ENCODE data around the gene TAF7L. TPM values are rescaled to one million over a fixed set of nuclear protein-coding genes. Genes with fewer than 3 reads are reported as not detected.

The TAF7L gene
- total RNA-seq, 1 experiment from 2014 or later: 0.24 TPM

DNA sequence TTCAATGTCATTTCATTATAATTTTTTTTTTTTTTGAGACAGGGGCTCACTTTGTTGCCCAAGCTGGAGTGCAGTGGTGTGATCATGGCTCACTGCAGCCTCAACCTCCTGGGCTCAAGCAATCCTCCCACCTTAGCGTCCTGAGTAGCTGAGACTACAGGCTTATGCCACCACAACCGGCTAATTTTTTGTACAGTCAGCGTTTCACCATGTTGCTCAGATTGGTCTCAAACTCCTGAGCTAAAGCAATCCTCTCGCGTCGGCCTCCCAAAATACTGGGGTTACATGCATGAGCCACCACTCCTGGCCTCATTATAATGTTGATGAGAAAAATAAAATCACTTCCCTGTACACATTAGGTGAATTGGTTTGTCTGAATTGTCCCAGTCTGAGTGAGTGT, 16.9 kb downstream of the TAF7L start:
- Histone ChIP-seq H3K4me3 (no peak overlapping the region), H3F3A (ENCODE audit: insufficient read depth, low read depth) (no peaks in the 10 kb centered on the region), H3K27me3 (ENCODE audit: insufficient read depth, low read depth) (no peaks in the 10 kb centered on the region), H3K4me1 (replicated peaks; ENCODE audit: insufficient read depth) (no peaks in the 10 kb centered on the region), H3K9me3 (ENCODE audit: insufficient read depth, low read depth) (no peaks in the 10 kb centered on the region), H3K27ac (no peak overlapping the region), H3K36me3 (ENCODE audit: low read depth) (no peaks in the 10 kb centered on the region), H3K79me2 (ENCODE audit: low read depth) (no peaks in the 10 kb centered on the region), H4K20me1 (ENCODE audit: insufficient read depth) (no peaks in the 10 kb centered on the region), H3K9me2 (ENCODE audit: insufficient read depth) (no peaks in the 10 kb centered on the region), H2AFZ (no peak overlapping the region), H3K4me2 (no peak overlapping the region)
- no peak for TF ChIP-seq EZH2 (IDR thresholded peaks at IDR 0.05; ENCODE audit: low read depth)
- TF ChIP-seq, protein P1, sequence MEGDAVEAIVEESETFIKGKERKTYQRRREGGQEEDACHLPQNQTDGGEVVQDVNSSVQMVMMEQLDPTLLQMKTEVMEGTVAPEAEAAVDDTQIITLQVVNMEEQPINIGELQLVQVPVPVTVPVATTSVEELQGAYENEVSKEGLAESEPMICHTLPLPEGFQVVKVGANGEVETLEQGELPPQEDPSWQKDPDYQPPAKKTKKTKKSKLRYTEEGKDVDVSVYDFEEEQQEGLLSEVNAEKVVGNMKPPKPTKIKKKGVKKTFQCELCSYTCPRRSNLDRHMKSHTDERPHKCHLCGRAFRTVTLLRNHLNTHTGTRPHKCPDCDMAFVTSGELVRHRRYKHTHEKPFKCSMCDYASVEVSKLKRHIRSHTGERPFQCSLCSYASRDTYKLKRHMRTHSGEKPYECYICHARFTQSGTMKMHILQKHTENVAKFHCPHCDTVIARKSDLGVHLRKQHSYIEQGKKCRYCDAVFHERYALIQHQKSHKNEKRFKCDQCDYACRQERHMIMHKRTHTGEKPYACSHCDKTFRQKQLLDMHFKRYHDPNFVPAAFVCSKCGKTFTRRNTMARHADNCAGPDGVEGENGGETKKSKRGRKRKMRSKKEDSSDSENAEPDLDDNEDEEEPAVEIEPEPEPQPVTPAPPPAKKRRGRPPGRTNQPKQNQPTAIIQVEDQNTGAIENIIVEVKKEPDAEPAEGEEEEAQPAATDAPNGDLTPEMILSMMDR (conservative IDR thresholded peaks at IDR 0.05): no peak
- POLR2A ChIA-PET (ENCODE audit: unreplicated experiment): no interaction called here
- no TSS peak for BruUV-seq (replicated peaks)
- intact Hi-C loops (cut with micrococcal nuclease; ENCODE audit: unreplicated experiment): no loop called here
- CTCF ChIA-PET: no interaction called here
- no peak for DNase-seq

DNA sequence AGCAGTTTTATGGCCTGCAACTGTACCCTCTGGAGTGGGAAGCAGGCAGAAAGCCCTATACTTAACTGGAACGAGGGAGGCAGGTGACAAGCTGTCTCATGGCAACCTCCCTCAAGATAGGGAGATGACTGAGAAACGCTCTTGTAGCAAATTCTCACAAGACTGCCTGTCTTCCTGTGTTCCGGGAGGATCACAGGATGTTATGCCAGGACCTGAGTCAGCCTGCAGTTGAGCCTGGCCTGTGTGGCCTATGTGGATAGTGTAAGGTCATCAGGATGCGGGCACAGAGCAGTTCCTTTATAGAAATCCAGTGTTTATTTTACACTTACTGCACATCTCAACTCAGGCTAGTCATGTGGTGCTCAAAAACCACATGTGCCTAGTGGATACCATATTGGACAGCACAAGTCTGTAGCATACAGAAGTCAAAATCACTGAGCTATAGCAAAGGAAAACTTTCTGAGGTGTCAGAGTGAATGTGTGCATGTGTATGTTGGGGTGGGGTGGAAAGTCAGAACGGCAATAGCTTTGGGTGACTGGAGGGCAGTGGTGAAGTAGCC, 25.2 kb downstream of the TAF7L start:
- CTCF ChIA-PET: no interaction called here
- H3K36me3 ChIP-seq (ENCODE audit: low read depth): no peaks in the 10 kb centered on the region

DNA sequence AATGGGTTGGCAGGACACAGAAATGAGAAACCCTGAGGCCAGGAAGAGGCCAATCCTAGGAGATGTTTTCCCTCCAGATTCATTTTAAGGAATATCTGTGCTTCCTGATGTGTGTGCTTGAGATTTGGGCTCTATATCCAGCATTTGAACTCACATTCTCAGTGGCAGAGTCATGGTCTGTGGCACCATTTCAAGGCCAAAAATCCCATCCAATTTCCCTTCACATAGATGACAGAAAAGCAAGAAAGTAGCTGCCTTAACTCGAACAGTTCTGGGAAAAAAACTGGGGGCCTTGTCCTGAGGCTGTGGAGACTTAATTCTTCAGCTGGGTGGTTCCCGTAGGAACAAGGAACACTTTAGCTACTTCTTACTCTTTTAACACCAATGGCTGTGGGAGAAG, 27.4 kb downstream of the TAF7L start:
- Histone ChIP-seq H2AFZ (no peak overlapping the region), H3K4me1 (replicated peaks; ENCODE audit: insufficient read depth) (no peaks in the 10 kb centered on the region), H3K4me2 (no peak overlapping the region), H3K27ac (no peak overlapping the region), H3K79me2 (ENCODE audit: low read depth) (no peaks in the 10 kb centered on the region), H4K20me1 (ENCODE audit: insufficient read depth) (no peaks in the 10 kb centered on the region), H3K36me3 (ENCODE audit: low read depth) (no peaks in the 10 kb centered on the region), H3K27me3 (ENCODE audit: insufficient read depth, low read depth) (no peaks in the 10 kb centered on the region), H3F3A (ENCODE audit: insufficient read depth, low read depth) (no peaks in the 10 kb centered on the region), H3K9me2 (ENCODE audit: insufficient read depth) (no peaks in the 10 kb centered on the region), H3K4me3 (no peak overlapping the region), H3K9me3 (ENCODE audit: insufficient read depth, low read depth) (no peaks in the 10 kb centered on the region)
- CTCF ChIA-PET: no interaction called here
- TF ChIP-seq, protein P1 (conservative IDR thresholded peaks at IDR 0.05): no peak
- no peak for TF ChIP-seq EZH2 (IDR thresholded peaks at IDR 0.05; ENCODE audit: low read depth)
- POLR2A ChIA-PET (ENCODE audit: unreplicated experiment): no interaction called here
- intact Hi-C loops (cut with micrococcal nuclease; ENCODE audit: unreplicated experiment): no loop called here
- no peak for DNase-seq
- BruUV-seq (replicated peaks): no TSS peak

More for the DNA sequence above, 25.2 kb downstream of the TAF7L start:
- Histone ChIP-seq H3K9me3 (ENCODE audit: insufficient read depth, low read depth) (no peaks in the 10 kb centered on the region), H3K79me2 (ENCODE audit: low read depth) (no peaks in the 10 kb centered on the region), H3F3A (ENCODE audit: insufficient read depth, low read depth) (no peaks in the 10 kb centered on the region), H3K27me3 (ENCODE audit: insufficient read depth, low read depth) (no peaks in the 10 kb centered on the region), H3K4me1 (replicated peaks; ENCODE audit: insufficient read depth) (no peaks in the 10 kb centered on the region), H2AFZ (no peak overlapping the region), H3K4me3 (no peak overlapping the region), H3K9me2 (ENCODE audit: insufficient read depth) (no peaks in the 10 kb centered on the region), H3K4me2 (no peak overlapping the region), H4K20me1 (ENCODE audit: insufficient read depth) (no peaks in the 10 kb centered on the region), H3K27ac (no peak overlapping the region)
- POLR2A ChIA-PET (ENCODE audit: unreplicated experiment): no interaction called here
- TF ChIP-seq, protein P1 (conservative IDR thresholded peaks at IDR 0.05): no peak
- TF ChIP-seq EZH2 (IDR thresholded peaks at IDR 0.05; ENCODE audit: low read depth): no peak
- no peak for DNase-seq
- no TSS peak for BruUV-seq (replicated peaks)
- intact Hi-C loops (cut with micrococcal nuclease; ENCODE audit: unreplicated experiment): no loop called here

Measured in PC-9 (cell line).